Middle frontal gyrus (tissue), 1 donor: ENCODE measurements around the gene USH1G.
"Not testable (repeated sequence)": the region's sequence is repeated elsewhere in the genome, so short reads cannot be mapped to it uniquely, and the experiment has no call there.

Experiments
- DNase-seq: peaks from one replicate; pipeline ENCODE4 v3.0.0-alpha.2; 2015; ENCODE audit warnings: low spot score; ENCODE audit errors: extremely low spot score

USH1G gene

DNA sequence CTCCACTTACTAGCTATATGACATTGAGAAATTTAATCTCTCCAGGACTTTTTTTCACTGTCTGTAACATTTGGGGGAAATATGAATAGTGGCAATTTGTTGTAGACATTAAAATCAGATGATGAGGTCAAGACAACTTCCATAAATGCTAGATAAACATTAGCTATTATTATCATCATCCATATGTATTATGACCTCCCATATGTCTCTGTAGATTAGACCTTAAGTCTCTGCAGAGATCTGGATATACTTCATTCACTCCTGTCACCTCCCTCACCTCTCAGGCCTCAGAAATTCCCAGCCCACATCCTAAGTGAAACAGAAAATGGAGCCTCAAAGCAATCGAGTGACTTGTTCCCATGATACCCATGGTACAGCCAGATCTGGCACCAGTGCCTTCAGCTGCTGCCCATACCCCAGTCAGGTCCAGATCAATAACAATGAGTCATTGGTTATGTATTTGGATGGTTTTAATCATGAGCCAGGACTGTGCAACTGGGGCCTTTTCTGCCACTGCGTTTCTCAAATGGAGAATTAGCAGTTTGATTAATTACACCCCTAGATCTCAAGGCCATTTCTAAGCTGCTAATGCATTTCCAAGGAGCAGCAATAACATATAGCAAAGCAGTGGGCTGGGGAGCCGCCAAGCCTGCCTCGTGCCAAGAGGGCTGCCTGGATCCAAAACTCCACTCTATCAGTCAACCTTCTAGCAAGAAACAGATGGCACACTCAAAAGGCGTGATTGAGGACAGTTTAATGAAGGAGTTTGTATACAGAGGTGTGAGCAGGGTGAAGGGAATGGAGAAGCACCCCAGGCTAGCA is 47.7 kb downstream of the USH1G start:
- no peak for DNase-seq

DNA sequence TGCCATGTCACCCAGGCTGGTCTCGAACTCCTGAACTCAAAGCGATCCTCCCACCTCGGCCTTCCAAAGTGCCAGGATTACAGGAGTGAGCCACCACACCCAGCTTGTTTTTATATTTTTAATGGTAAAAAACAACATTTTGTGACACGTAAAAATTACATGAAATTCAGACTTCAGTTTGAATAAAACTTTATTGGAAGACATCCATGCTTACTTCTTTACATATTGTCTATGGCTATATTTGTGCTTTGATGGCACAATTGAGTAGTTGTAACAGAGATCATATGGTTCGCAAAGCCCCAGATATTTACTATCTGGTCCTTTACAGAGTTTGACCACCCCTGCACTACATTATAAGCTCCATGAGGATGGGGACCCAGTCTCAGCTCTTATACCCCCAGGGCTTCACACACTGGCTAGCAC is 48.4 kb downstream of the USH1G start:
- DNase-seq, result no peak

DNA sequence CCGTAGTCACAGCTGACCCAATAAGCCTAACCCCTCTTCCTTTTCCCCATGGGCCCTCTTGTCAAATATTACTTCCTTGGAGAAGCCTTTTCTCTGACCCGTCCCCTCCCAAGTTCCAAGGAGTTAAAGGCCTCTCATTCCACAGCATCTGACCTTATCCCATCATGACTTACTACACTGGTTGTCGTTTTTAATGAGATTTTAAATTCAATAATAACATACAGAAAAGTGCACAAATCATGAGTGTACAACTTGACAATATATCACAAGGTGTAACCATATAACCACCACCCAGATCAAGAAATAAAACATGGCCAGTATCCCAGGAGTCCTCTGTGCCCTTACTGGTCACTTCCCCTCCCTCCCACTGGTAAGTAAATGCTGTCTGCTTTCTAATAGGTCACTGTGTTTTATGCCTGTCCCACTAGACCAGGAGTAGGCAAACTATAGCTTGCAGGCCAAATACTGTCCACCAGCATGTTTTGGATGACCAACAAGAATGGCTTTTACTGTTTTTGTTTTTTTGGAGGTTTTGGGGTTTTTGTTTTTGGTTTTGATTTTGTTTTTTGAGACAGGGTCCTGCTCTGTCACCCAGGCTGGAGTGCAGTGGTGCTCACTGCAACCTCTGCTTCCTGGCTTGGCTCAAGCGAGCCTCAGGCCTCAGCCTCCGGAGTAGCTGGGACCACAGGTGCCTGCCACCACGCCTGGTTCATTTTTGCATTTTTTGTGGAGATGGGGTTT is 49.0 kb downstream of the USH1G start:
- DNase-seq, result no peak

DNA sequence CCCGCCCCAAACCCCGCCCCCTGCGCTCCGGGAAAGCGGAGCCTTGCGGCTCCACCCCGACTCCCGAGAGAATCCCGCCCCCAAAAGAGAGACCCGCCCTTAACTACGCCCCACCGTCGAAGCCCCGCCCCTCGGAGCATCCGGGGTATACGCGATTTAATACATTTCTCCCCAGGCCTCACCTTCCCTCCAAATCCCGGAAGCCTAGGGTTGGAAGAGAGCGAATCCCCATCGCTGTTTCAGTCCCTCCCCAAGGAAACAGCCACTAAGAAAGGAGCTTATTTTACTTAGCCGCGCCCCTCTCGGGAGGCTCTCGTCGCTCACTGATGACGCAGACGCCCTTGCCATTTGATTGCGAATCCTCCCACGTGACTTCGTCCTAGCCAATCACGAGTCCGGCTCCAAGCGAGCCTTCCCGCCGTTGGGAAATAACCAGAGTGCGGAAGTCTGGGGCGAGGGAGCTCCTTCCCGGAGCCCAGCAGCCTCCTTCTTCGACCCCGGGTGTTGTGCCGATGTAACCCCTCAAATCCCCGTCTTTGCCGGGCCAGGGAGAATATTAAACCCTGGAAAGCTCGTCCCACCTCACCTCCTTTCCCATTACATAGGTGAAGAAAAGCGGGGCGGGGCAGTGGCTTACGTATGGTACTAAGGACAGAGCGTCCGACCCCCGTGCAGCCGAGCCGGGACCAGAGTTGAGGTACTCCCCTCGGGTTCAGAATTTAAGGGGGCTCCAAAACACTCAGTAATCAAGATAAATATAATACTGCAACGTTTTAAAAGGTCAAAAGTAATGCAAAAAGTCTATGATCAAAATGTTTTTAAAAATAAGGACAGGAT is 49.8 kb downstream of the USH1G start:
- DNase-seq, result peak; percentile 99

DNA sequence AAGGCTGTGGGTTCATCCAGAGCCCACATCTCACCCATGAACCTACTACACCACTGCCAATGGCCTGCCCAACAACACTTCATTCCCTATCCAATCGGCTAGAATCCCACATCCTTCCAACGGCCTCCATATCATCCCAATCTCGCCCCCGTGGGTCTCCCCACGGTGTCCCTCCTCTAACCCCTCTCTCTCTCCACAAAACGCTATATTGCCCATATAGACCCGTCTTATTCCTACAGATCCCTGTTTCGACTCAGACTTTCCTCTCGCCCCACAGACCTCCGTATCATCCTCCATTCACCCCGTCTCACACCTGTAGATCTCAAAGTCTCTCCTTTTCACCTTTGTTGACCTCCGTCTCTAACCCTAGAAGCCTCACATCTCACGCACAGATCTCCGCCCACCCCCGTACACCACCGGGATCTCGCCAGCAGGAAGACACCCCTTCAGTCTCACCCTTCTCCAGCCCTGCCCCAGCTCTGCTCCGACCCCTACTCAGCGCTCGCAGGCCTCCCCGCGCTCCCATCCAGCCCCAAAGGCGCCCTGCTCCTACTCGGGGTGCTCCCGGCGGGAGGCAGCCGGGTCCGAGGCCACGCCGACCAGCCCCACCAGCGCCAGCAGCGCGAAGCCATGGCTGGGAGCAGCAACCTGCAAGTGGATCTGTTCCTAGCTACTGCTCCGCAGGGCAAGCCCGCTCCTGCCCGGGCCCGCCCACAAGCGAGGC is 50.6 kb downstream of the USH1G start, which contains the start of gene FDXR:
Gene FDXR, minus strand, starts transcription at position 682 of the 724 bp plus-strand sequence. Its CDS starts 50 bp downstream, at position 632.
- DNase-seq, result no peak

DNA sequence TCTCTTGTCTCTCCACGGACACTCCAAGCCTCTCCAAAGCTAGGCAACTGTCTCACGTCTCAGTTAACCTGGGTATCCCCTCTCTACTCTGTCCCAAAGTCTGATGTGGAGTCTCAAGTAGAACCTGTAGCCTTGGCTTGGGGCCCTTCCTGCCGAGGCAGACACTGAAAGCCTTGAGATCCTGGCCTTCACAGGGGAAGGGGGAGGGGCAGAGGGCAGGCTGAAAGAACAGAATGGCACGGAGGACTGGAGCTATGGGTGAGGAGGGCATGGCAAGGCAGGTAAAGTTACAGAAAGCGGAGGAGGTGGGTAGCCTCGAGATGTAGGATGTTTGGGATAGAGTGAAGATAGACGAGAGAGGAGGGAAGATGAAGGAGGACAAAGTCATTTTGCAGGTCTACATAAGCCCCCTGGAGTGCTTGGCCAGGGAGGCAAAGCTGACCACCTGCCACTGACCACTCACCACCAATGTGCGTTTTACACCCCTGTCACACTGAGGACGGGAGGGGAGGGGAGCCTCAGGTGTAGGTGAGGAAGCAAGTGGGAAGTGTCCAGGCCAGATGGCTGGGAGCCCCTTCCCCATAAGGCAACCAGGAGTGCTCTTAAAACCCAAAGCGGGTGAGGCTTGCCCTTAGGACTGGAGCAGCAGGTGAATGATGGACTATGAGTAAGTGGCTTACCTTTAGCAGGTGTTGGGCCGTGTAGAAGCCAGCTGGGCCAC is 51.5 kb downstream of the USH1G start:
- no peak for DNase-seq

DNA sequence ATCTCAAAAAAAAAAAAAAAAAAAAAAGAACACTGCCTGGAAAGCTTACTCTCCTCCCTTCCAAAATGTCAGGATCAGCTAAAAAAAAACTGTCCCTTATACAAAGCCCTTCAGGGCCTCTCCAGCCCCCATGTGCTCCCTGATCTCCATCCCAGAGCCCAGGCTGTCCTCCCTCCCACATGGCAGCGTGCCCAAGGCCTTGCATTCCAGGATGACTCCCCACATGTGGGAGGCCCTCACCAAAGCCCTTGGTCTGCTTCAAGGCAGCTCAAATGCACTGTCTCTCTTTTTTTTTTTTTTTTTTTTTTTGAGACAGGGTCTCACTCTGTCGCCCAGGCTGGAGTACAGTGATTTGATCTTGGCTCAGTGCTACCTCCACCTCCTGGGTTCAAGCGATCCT is 52.5 kb downstream of the USH1G start:
- DNase-seq, result no peak

DNA sequence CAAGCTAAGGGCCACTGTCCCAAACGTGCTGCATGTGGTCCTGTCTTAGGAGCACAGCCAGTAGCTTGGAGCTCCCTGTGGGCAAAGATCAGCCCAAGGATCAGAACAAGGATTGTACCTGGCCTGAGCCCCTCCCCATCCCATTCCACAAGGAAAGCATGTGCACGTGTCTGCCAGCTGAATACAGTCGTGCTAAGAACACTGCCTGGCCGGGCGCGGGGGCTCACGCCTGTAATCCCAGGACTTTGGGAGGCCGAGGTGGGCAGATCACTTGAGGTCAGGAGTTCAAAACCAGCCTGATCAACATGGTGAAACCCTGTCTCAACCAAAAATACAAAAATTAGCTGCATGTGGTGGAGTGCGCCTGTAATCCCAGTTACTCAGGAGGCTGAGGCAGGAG is 53.0 kb downstream of the USH1G start:
- DNase-seq, result not testable (repeated sequence)

DNA sequence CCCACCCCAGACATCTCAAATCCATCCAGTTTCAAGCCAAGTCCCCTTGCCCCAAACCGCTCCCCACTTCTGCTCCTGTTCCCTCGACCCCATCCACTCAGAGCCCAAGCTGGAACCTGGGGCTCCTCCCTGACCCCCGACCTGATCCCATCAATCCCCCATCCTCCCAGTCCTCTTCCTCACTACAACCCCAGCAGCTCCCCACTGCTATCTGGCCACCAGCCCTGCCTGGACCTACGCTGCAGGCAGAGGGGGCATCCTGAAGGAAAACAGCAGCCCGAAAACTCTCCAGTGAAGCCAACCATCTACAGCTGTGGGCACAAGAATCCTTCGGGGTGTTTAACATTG is 54.2 kb downstream of the USH1G start:
- no peak for DNase-seq

DNA sequence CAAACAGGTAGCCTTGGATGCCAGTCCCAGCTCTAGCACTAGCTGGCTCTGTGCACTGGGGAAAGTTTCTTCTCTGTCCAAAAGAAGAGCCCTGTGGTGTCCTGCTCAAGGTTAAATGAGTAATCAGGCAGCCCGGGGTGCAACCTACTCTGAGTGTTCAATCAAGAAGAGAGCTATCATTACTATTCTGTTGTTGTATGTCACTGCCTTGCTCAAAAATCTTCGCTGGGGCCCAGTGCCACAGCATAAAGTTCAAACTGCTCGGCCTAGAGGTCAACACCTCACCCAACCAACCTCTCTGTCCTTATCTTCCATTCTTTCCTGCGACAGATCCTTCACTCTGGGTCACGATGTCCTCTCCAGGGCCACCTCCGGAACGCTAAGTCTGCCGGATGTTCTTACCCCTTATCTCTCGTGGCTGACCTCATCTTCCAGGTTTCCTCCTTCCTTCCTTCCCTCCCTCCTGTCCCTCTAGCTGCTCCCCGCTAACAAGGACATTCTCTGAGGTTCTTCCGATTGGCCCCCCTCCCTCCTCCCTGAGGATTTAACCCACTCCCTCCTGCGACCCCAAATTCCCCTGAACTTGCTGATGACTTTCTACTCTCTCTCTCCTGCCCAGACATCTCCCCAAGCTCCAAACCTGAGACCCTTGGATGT is 54.7 kb downstream of the USH1G start:
- no peak for DNase-seq

DNA sequence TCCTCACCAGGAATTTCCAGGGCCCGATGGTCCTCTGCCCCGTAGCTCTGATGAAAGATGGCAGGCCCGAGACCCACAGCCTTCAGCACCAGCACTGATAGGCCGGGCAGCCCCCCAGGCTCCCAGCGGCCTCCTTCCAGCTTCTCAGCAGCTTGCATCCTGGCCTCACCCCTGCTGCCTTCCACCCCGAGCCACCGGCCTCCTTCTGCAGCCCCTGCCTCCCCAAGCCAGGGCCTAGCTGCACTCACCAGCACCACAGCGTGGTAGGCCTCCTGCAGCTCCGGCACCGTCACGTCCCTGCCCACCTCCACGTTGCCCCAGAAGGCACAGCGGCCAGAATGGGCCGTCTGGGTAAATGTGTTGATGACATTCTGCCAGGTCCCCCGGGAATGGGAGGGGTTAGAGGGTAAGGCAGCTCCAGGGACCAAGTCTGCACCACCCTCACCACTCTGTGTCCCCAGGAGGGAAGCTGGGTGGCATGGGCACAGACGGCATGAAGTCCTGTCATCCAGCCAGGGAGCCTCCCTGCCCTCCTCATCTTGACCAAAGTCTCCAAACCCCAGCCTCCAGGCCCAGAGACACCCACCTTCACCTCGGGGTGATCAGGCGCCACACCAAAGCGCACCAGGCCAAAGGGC is 56.7 kb downstream of the USH1G start:
- no peak for DNase-seq
